ENCODE results near the gene NTRK2.
A peak's percentile ranks its signal among the peaks of the same experiment; 100 is the strongest.

Gene NTRK2

GRCh38 chr9:84652496-84653120, 16.9 kb upstream of the NTRK2 start:
- ChIA-PET CTCF (no interaction called here), POLR2A (interaction anchor here (0.6 kb wide), 1 partner anchor 737 kb away, joined by 4 read pairs; no protein-coding TSS in a partner anchor)
- WGBS (ENCODE audit: insufficient coverage), result 90% methylated on average over 2 of the region's 4 CpGs
- Histone ChIP-seq H3K4me1 (ENCODE audit: control extremely low read depth in 1 of 4, control insufficient read depth in 4 of 4, insufficient read depth in 4 of 4, low read length in 3 of 4) (no peaks in the 10 kb centered on the region), H3K27me3 (replicated peaks in 2 of 5; ENCODE audit: control insufficient read depth in 4 of 5, insufficient read depth in 5 of 5, low read length in 4 of 5) (peaks cover 0 to 6% (median 3%) of the 10 kb centered on the region in 5 experiments), H3K27ac (ENCODE audit: insufficient read depth in 1 of 2, low read depth in 1 of 2, low read length in 2 of 2, poor library complexity in 1 of 2, severe bottlenecking in 2 of 2) (no peak overlapping the region), H3K36me3 (ENCODE audit: control insufficient read depth in 4 of 4, insufficient read depth in 4 of 4, low read length in 3 of 4) (no peaks in the 10 kb centered on the region), H3K4me3 (ENCODE audit: control insufficient read depth in 1 of 7, extremely low read depth in 1 of 7, insufficient read depth in 4 of 7, low read depth in 2 of 7, low read length in 6 of 7) (no peak overlapping the region), H3K9me3 (ENCODE audit: control extremely low read depth in 1 of 5, control insufficient read depth in 4 of 5, insufficient read depth in 2 of 5, low read depth in 1 of 5, low read length in 4 of 5) (peaks cover 0 to 3% (median 0%) of the 10 kb centered on the region in 5 experiments)
- DNase-seq, result peak in 2 of 3 donors; percentile 13 to 16

GRCh38 chr9:84655447-84655846, 14.1 kb upstream of the NTRK2 start:
- no peak overlapping the region for H3K4me3 ChIP-seq (ENCODE audit: control insufficient read depth in 1 of 7, extremely low read depth in 1 of 7, insufficient read depth in 4 of 7, low read depth in 2 of 7, low read length in 6 of 7)
- CTCF ChIA-PET, result no interaction called here
- H3K9me3 ChIP-seq (ENCODE audit: control extremely low read depth in 1 of 5, control insufficient read depth in 4 of 5, insufficient read depth in 2 of 5, low read depth in 1 of 5, low read length in 4 of 5), result peaks cover 0 to 3% (median 0%) of the 10 kb centered on the region in 5 experiments
- DNase-seq, result no peak
- 100% methylated on average over 5 of the region's 5 CpGs for WGBS (ENCODE audit: insufficient coverage)
- H3K27ac ChIP-seq (ENCODE audit: insufficient read depth in 1 of 2, low read depth in 1 of 2, low read length in 2 of 2, poor library complexity in 1 of 2, severe bottlenecking in 2 of 2), result no peak overlapping the region
- POLR2A ChIA-PET, result interaction anchor here (0.6 kb wide), 1 partner anchor 392 kb away, joined by 3 read pairs; no protein-coding TSS in a partner anchor
- H3K27me3 ChIP-seq (replicated peaks in 2 of 5; ENCODE audit: control insufficient read depth in 4 of 5, insufficient read depth in 5 of 5, low read length in 4 of 5), result peaks cover 0 to 8% (median 6%) of the 10 kb centered on the region in 5 experiments
- H3K4me1 ChIP-seq (ENCODE audit: control extremely low read depth in 1 of 4, control insufficient read depth in 4 of 4, insufficient read depth in 4 of 4, low read length in 3 of 4), result no peaks in the 10 kb centered on the region
- no peaks in the 10 kb centered on the region for H3K36me3 ChIP-seq (ENCODE audit: control insufficient read depth in 4 of 4, insufficient read depth in 4 of 4, low read length in 3 of 4)

- H3K27me3 ChIP-seq (replicated peaks in 2 of 5; ENCODE audit: control insufficient read depth in 4 of 5, insufficient read depth in 5 of 5, low read length in 4 of 5), result peaks cover 0 to 6% (median 0%) of the 10 kb centered on the region in 5 experiments
- no peaks in the 10 kb centered on the region for H3K4me1 ChIP-seq (ENCODE audit: control extremely low read depth in 1 of 4, control insufficient read depth in 4 of 4, insufficient read depth in 4 of 4, low read length in 3 of 4)
- DNase-seq, result no peak
- peaks cover 0 to 3% (median 0%) of the 10 kb centered on the region in 5 experiments for H3K9me3 ChIP-seq (ENCODE audit: control extremely low read depth in 1 of 5, control insufficient read depth in 4 of 5, insufficient read depth in 2 of 5, low read depth in 1 of 5, low read length in 4 of 5)
- CTCF ChIA-PET, result no interaction called here
- H3K36me3 ChIP-seq (ENCODE audit: control insufficient read depth in 4 of 4, insufficient read depth in 4 of 4, low read length in 3 of 4), result no peaks in the 10 kb centered on the region
- WGBS (ENCODE audit: insufficient coverage), result 100% methylated on average over 3 of the region's 5 CpGs
- H3K4me3 ChIP-seq (ENCODE audit: control insufficient read depth in 1 of 7, extremely low read depth in 1 of 7, insufficient read depth in 4 of 7, low read depth in 2 of 7, low read length in 6 of 7), result no peak overlapping the region
- no peak overlapping the region for H3K27ac ChIP-seq (ENCODE audit: insufficient read depth in 1 of 2, low read depth in 1 of 2, low read length in 2 of 2, poor library complexity in 1 of 2, severe bottlenecking in 2 of 2)
- POLR2A ChIA-PET, result no interaction called here
Measured at GRCh38 chr9:84659313-84659712, 10.2 kb upstream of the NTRK2 start.

- H3K4me3 ChIP-seq (ENCODE audit: control insufficient read depth in 1 of 7, extremely low read depth in 1 of 7, insufficient read depth in 4 of 7, low read depth in 2 of 7, low read length in 6 of 7), result no peak overlapping the region
- 100% methylated on average over 1 of the region's 1 CpG for WGBS (ENCODE audit: insufficient coverage)
- CTCF ChIA-PET, result no interaction called here
- H3K27ac ChIP-seq (ENCODE audit: insufficient read depth in 1 of 2, low read depth in 1 of 2, low read length in 2 of 2, poor library complexity in 1 of 2, severe bottlenecking in 2 of 2), result no peak overlapping the region
- H3K4me1 ChIP-seq (ENCODE audit: control extremely low read depth in 1 of 4, control insufficient read depth in 4 of 4, insufficient read depth in 4 of 4, low read length in 3 of 4), result no peaks in the 10 kb centered on the region
- peaks cover 0 to 3% (median 0%) of the 10 kb centered on the region in 5 experiments for H3K9me3 ChIP-seq (ENCODE audit: control extremely low read depth in 1 of 5, control insufficient read depth in 4 of 5, insufficient read depth in 2 of 5, low read depth in 1 of 5, low read length in 4 of 5)
- POLR2A ChIA-PET, result no interaction called here
- H3K27me3 ChIP-seq (replicated peaks in 2 of 5; ENCODE audit: control insufficient read depth in 4 of 5, insufficient read depth in 5 of 5, low read length in 4 of 5), result peaks cover 0 to 6% (median 0%) of the 10 kb centered on the region in 5 experiments
- DNase-seq, result no peak
- no peaks in the 10 kb centered on the region for H3K36me3 ChIP-seq (ENCODE audit: control insufficient read depth in 4 of 4, insufficient read depth in 4 of 4, low read length in 3 of 4)
Measured at GRCh38 chr9:84659773-84660172, 9.8 kb upstream of the NTRK2 start.

GRCh38 chr9:84667571-84668195, 1.8 kb upstream of the NTRK2 start:
- H3K4me3 ChIP-seq (ENCODE audit: control insufficient read depth in 1 of 7, extremely low read depth in 1 of 7, insufficient read depth in 4 of 7, low read depth in 2 of 7, low read length in 6 of 7), result peak overlapping the region in 6 of 7 experiments; percentile 36 to 70 (median 56)
- DNase-seq, result peak; percentile 38 to 56 (median 50)
- CTCF ChIA-PET, result interaction anchor here (0.7 to 1.8 kb wide), 5 partner anchors 27 to 591 kb away, joined by 3 to 7 read pairs (median 3); no protein-coding TSS in a partner anchor

GRCh38 chr9:84668196-84669012, 1.1 kb upstream of the NTRK2 start:
- POLR2A ChIA-PET, result no interaction called here

More at GRCh38 chr9:84667571-84668195, 1.8 kb upstream of the NTRK2 start:
- POLR2A ChIA-PET, result no interaction called here
- H3K36me3 ChIP-seq (ENCODE audit: control insufficient read depth in 4 of 4, insufficient read depth in 4 of 4, low read length in 3 of 4), result no peaks in the 10 kb centered on the region
- H3K9me3 ChIP-seq (ENCODE audit: control extremely low read depth in 1 of 5, control insufficient read depth in 4 of 5, insufficient read depth in 2 of 5, low read depth in 1 of 5, low read length in 4 of 5), result peaks cover 0 to 5% (median 3%) of the 10 kb centered on the region in 5 experiments
- whole genome bisulfite sequencing (ENCODE audit: insufficient coverage), result 5% methylated on average over 21 of the region's 27 CpGs
- peaks cover 0 to 33% (median 28%) of the 10 kb centered on the region in 4 experiments for H3K4me1 ChIP-seq (ENCODE audit: control extremely low read depth in 1 of 4, control insufficient read depth in 4 of 4, insufficient read depth in 4 of 4, low read length in 3 of 4)
- peaks cover 11 to 71% (median 50%) of the 10 kb centered on the region in 5 experiments for H3K27me3 ChIP-seq (replicated peaks in 2 of 5; ENCODE audit: control insufficient read depth in 4 of 5, insufficient read depth in 5 of 5, low read length in 4 of 5)
- no peak overlapping the region for H3K27ac ChIP-seq (ENCODE audit: insufficient read depth in 1 of 2, low read depth in 1 of 2, low read length in 2 of 2, poor library complexity in 1 of 2, severe bottlenecking in 2 of 2)

More at GRCh38 chr9:84668196-84669012, 1.1 kb upstream of the NTRK2 start:
- WGBS (ENCODE audit: insufficient coverage), result under 1% methylated on average over 57 of the region's 76 CpGs
- CTCF ChIA-PET, result interaction anchor here (0.7 to 1.8 kb wide), 7 partner anchors 12 to 590 kb away, joined by 3 to 7 read pairs (median 3); no protein-coding TSS in a partner anchor
- Histone ChIP-seq H3K4me3 (ENCODE audit: control insufficient read depth in 1 of 7, extremely low read depth in 1 of 7, insufficient read depth in 4 of 7, low read depth in 2 of 7, low read length in 6 of 7) (peak overlapping the region in 6 of 7 experiments; percentile 36 to 70 (median 56)), H3K27me3 (replicated peaks in 2 of 5; ENCODE audit: control insufficient read depth in 4 of 5, insufficient read depth in 5 of 5, low read length in 4 of 5) (peaks cover 11 to 79% (median 55%) of the 10 kb centered on the region in 5 experiments), H3K27ac (ENCODE audit: insufficient read depth in 1 of 2, low read depth in 1 of 2, low read length in 2 of 2, poor library complexity in 1 of 2, severe bottlenecking in 2 of 2) (no peak overlapping the region), H3K9me3 (ENCODE audit: control extremely low read depth in 1 of 5, control insufficient read depth in 4 of 5, insufficient read depth in 2 of 5, low read depth in 1 of 5, low read length in 4 of 5) (peaks cover 0 to 5% (median 3%) of the 10 kb centered on the region in 5 experiments), H3K36me3 (ENCODE audit: control insufficient read depth in 4 of 4, insufficient read depth in 4 of 4, low read length in 3 of 4) (no peaks in the 10 kb centered on the region), H3K4me1 (ENCODE audit: control extremely low read depth in 1 of 4, control insufficient read depth in 4 of 4, insufficient read depth in 4 of 4, low read length in 3 of 4) (peaks cover 0 to 33% (median 28%) of the 10 kb centered on the region in 4 experiments)
- DNase-seq, result peak; percentile 71 to 85 (median 80)
